Activated T-helper 17 cell treated with anti-CD3 and anti-CD28 coated beads, Interleukin-2, amount 50 U/mL, for 72 hours (primary cell): ENCODE results near the gene TMBIM1. TPM values are rescaled to one million over a fixed set of nuclear protein-coding genes. Genes with fewer than 3 reads are reported as not detected.

Experiments used
- total RNA-seq, 2 donors: library from RNA; stranded (reverse); gene quantifications; one replicate each; pipeline ENCODE4 v1.2.3, GENCODE V29; 2022

The TMBIM1 gene
- total RNA-seq, 2 donors from 2014 or later: 50.9 to 62.0 TPM

Other genes starting within 250 kb of the TMBIM1 start
- gene RUFY4, start 223.2 kb downstream of the TMBIM1 start, total RNA-seq: 1 to 10 TPM in 1 of 2 donors, under 1 TPM in 1; 0.19 to 2.4 TPM
- gene CXCR2, start 166.5 kb downstream of the TMBIM1 start, total RNA-seq: under 1 TPM in 1 of 2 donors, not detected in 1; 0.48 TPM
- not detected for gene CXCR1, start 125.5 kb downstream of the TMBIM1 start, total RNA-seq
- gene ARPC2, start 75.3 kb downstream of the TMBIM1 start, total RNA-seq: 100 to 1,000 TPM; 679 to 681 TPM
- gene GPBAR1, start 31.5 kb downstream of the TMBIM1 start, total RNA-seq: 1 to 10 TPM; 1.3 to 1.4 TPM
- gene AAMP, start 22.4 kb downstream of the TMBIM1 start, total RNA-seq: 10 to 100 TPM; 60.0 to 77.5 TPM
- 10 to 100 TPM; 21.1 to 30.9 TPM for gene PNKD, start 22.0 kb downstream of the TMBIM1 start, total RNA-seq
- gene CATIP, start 64.4 kb upstream of the TMBIM1 start, total RNA-seq: not detected
- under 1 TPM; 0.09 to 0.19 TPM for gene SLC11A1, start 89.8 kb upstream of the TMBIM1 start, total RNA-seq
- 100 to 1,000 TPM; 126 to 197 TPM for gene CTDSP1, start 107.4 kb upstream of the TMBIM1 start, total RNA-seq
- gene VIL1, start 126.6 kb upstream of the TMBIM1 start, total RNA-seq: under 1 TPM in 1 of 2 donors, not detected in 1; 0.34 TPM